Mesenchymal stem cell (in vitro differentiated cells and primary cell): Measurements from ENCODE around the gene TPBGL.

Source experiments
- DNase-seq: peaks from one replicate; pipeline ENCODE4 v3.0.0-alpha.2; 2013
- H2AFZ ChIP-seq: one replicate; pipeline ENCODE4 v1.6.1; 2013; ENCODE audit warnings: low read depth, mild to moderate bottlenecking, control low read depth, inconsistent platforms, low read length, moderate library complexity
- H2AK5ac ChIP-seq: 2 replicates; pipeline ENCODE4 v1.6.1; 2013; ENCODE audit warnings: low read length, moderate library complexity, mild to moderate bottlenecking, inconsistent platforms; ENCODE audit not compliant: severe bottlenecking
- H2BK120ac ChIP-seq: one replicate; pipeline ENCODE4 v1.6.1; 2013; ENCODE audit warnings: low read depth, mild to moderate bottlenecking, inconsistent platforms, low read length, moderate library complexity
- H2BK12ac ChIP-seq, 2 experiments: one replicate each; pipeline ENCODE4 v1.6.1; 2013; ENCODE audit warnings: inconsistent platforms in 2 of 2, low read length in 2 of 2, mild to moderate bottlenecking in 2 of 2, moderate library complexity in 2 of 2, control low read depth in 1 of 2
- H2BK15ac ChIP-seq: one replicate; pipeline ENCODE4 v1.6.1; 2013; ENCODE audit warnings: mild to moderate bottlenecking, low read depth, inconsistent platforms; ENCODE audit not compliant: poor library complexity, severe bottlenecking
- H2BK5ac ChIP-seq: 2 replicates; pipeline ENCODE4 v1.6.1; 2013; ENCODE audit warnings: low read depth, mild to moderate bottlenecking, low read length, control low read depth, inconsistent platforms; ENCODE audit not compliant: poor library complexity, severe bottlenecking
- H3K14ac ChIP-seq, 2 experiments: one replicate each; pipeline ENCODE4 v1.6.1; 2013; ENCODE audit warnings: inconsistent platforms in 2 of 2, low read length in 2 of 2, control low read depth in 1 of 2, mild to moderate bottlenecking in 1 of 2, moderate library complexity in 1 of 2
- H3K18ac ChIP-seq, 2 experiments: one replicate each; pipeline ENCODE4 v1.6.1; 2013; ENCODE audit warnings: inconsistent platforms in 2 of 2, low read length in 2 of 2, control low read depth in 1 of 2, low read depth in 1 of 2, mild to moderate bottlenecking in 1 of 2
- H3K23ac ChIP-seq, 2 experiments: one replicate each; pipeline ENCODE4 v1.6.1; 2013; ENCODE audit warnings: inconsistent platforms in 2 of 2, low read length in 2 of 2, mild to moderate bottlenecking in 2 of 2, moderate library complexity in 2 of 2, control low read depth in 1 of 2
- H3K27ac ChIP-seq: 2 replicates; pipeline ENCODE4 v1.5.1; 2013; ENCODE audit warnings: mild to moderate bottlenecking, moderate library complexity, low read length, control low read depth, inconsistent platforms; ENCODE audit not compliant: poor library complexity, severe bottlenecking
- H3K27me3 ChIP-seq, 2 experiments: 2 replicates each; pipeline versions ENCODE4 v1.6.1 to v1.7.0; 2013; ENCODE audit warnings: low read length in 2 of 2, mild to moderate bottlenecking in 2 of 2, moderate library complexity in 2 of 2, control low read depth in 1 of 2, inconsistent platforms in 1 of 2; ENCODE audit not compliant: control insufficient read depth in 1 of 2, insufficient read depth in 1 of 2
- H3K36me3 ChIP-seq, 2 experiments: 2 replicates each; pipeline versions ENCODE4 v1.6.1 to v1.7.0; 2013; ENCODE audit warnings: low read length in 2 of 2, control low read depth in 1 of 2, inconsistent platforms in 1 of 2, low read depth in 1 of 2, mild to moderate bottlenecking in 1 of 2; ENCODE audit not compliant: insufficient read depth in 2 of 2, control insufficient read depth in 1 of 2
- H3K4ac ChIP-seq, 2 experiments: one replicate each; pipeline ENCODE4 v1.6.1; 2013; ENCODE audit warnings: inconsistent platforms in 2 of 2, low read length in 2 of 2, mild to moderate bottlenecking in 2 of 2, moderate library complexity in 2 of 2, control low read depth in 1 of 2, low read depth in 1 of 2
- H3K4me1 ChIP-seq: 2 replicates; pipeline ENCODE4 v1.6.1; 2013; ENCODE audit warnings: low read depth, low read length, control low read depth; ENCODE audit not compliant: control insufficient read depth, insufficient read depth
- H3K4me2 ChIP-seq: 2 replicates; pipeline ENCODE4 v1.6.1; 2013; ENCODE audit warnings: low read length, mild to moderate bottlenecking, inconsistent platforms; ENCODE audit not compliant: poor library complexity, severe bottlenecking
- H3K4me3 ChIP-seq, 2 experiments: 2 replicates each; pipeline versions ENCODE4 v1.5.1 to v1.7.0; 2013; ENCODE audit warnings: low read length in 2 of 2, mild to moderate bottlenecking in 2 of 2, control low read depth in 1 of 2, low read depth in 1 of 2; ENCODE audit not compliant: insufficient read depth in 1 of 2
- H3K79me1 ChIP-seq: replicated peaks from 2 replicates; pipeline ENCODE4 v1.6.1; 2013; ENCODE audit warnings: mild to moderate bottlenecking, control low read depth, low read length, inconsistent platforms; ENCODE audit not compliant: poor library complexity, severe bottlenecking
- H3K9ac ChIP-seq: 2 replicates; pipeline ENCODE4 v1.7.0; 2013; ENCODE audit warnings: mild to moderate bottlenecking, low read length, moderate library complexity
- H3K9me3 ChIP-seq: 2 replicates; pipeline ENCODE4 v1.7.0; 2013; ENCODE audit warnings: mild to moderate bottlenecking, low read length; ENCODE audit not compliant: control insufficient read depth
- H4K8ac ChIP-seq: one replicate; pipeline ENCODE4 v1.6.1; 2013; ENCODE audit warnings: inconsistent platforms, mild to moderate bottlenecking, low read length, moderate library complexity
- H4K91ac ChIP-seq: one replicate; pipeline ENCODE4 v1.6.1; 2013; ENCODE audit warnings: mild to moderate bottlenecking, low read length, inconsistent platforms
- WGBS: methylation state at CpG from one replicate; pipeline ENCODE4 v1.1.7; 2013; ENCODE audit warnings: mixed read lengths; 5-methylcytosine and 5-hydroxymethylcytosine counted together

TPBGL gene

GRCh38 chr11:75254326-75254725 lies 13.8 kb downstream of the TPBGL start:
- H3K4ac ChIP-seq: no peak overlapping the region
- no peaks in the 10 kb centered on the region for H3K36me3 ChIP-seq
- no peak overlapping the region for H2BK15ac ChIP-seq
- no peak overlapping the region for H4K91ac ChIP-seq
- no peak overlapping the region for H2BK12ac ChIP-seq
- no peak overlapping the region for H2BK5ac ChIP-seq
- no peak overlapping the region for H3K14ac ChIP-seq
- H2AFZ ChIP-seq: no peak overlapping the region
- no peak overlapping the region for H2AK5ac ChIP-seq
- no peaks in the 10 kb centered on the region for H3K4me1 ChIP-seq
- H3K9me3 ChIP-seq: peaks cover 9% of the 10 kb centered on the region
- no peak overlapping the region for H3K18ac ChIP-seq
- no peak overlapping the region for H3K23ac ChIP-seq
- no peaks in the 10 kb centered on the region for H3K79me1 ChIP-seq
- no peak overlapping the region for H3K9ac ChIP-seq
- no peak overlapping the region for H2BK120ac ChIP-seq
- H3K4me2 ChIP-seq: no peak overlapping the region
- H3K4me3 ChIP-seq: no peak overlapping the region
- H3K27ac ChIP-seq: no peak overlapping the region
- no peak for DNase-seq
- H4K8ac ChIP-seq: no peak overlapping the region
- peaks cover 19 to 33% of the 10 kb centered on the region in 2 experiments for H3K27me3 ChIP-seq

- no peaks in the 10 kb centered on the region for H3K79me1 ChIP-seq
- peaks cover 4% of the 10 kb centered on the region for H3K4me1 ChIP-seq
- H3K9ac ChIP-seq: no peak overlapping the region
- H2AK5ac ChIP-seq: no peak overlapping the region
- H3K14ac ChIP-seq: peak overlapping the region in 1 of 2 experiments; percentile 85
- no peak overlapping the region for H2BK15ac ChIP-seq
- no peak overlapping the region for H3K4me2 ChIP-seq
- no peak overlapping the region for H3K18ac ChIP-seq
- no peak overlapping the region for H3K4ac ChIP-seq
- peaks cover 33 to 38% of the 10 kb centered on the region in 2 experiments for H3K27me3 ChIP-seq
- no peak for DNase-seq
- WGBS: 84% methylated on average over 8 of the region's 10 CpGs
- no peak overlapping the region for H2BK120ac ChIP-seq
- no peaks in the 10 kb centered on the region for H3K9me3 ChIP-seq
- no peak overlapping the region for H3K4me3 ChIP-seq
- H2BK12ac ChIP-seq: no peak overlapping the region
- H3K27ac ChIP-seq: no peak overlapping the region
- H4K8ac ChIP-seq: no peak overlapping the region
- H2AFZ ChIP-seq: no peak overlapping the region
- no peak overlapping the region for H4K91ac ChIP-seq
- H2BK5ac ChIP-seq: no peak overlapping the region
- H3K23ac ChIP-seq: no peak overlapping the region
- peaks cover 5 to 8% of the 10 kb centered on the region in 2 experiments for H3K36me3 ChIP-seq
These were observed 20.0 kb downstream of the TPBGL start for GRCh38 chr11:75260396-75261170.

GRCh38 chr11:75261902-75262361 lies 21.4 kb downstream of the TPBGL start:
- H3K4me2 ChIP-seq: no peak overlapping the region
- H3K27me3 ChIP-seq: peaks cover 33 to 37% of the 10 kb centered on the region in 2 experiments
- no peaks in the 10 kb centered on the region for H3K9me3 ChIP-seq
- no peak overlapping the region for H2AK5ac ChIP-seq
- no peak overlapping the region for H2BK12ac ChIP-seq
- H3K4me3 ChIP-seq: no peak overlapping the region
- H3K4ac ChIP-seq: no peak overlapping the region
- no peak overlapping the region for H3K27ac ChIP-seq
- H3K14ac ChIP-seq: no peak overlapping the region
- H3K36me3 ChIP-seq: peaks cover 15 to 19% of the 10 kb centered on the region in 2 experiments
- H3K18ac ChIP-seq: no peak overlapping the region
- no peak overlapping the region for H3K9ac ChIP-seq
- no peak for DNase-seq
- H2BK5ac ChIP-seq: no peak overlapping the region
- H2BK120ac ChIP-seq: no peak overlapping the region
- H2BK15ac ChIP-seq: peak overlapping the region; percentile 18
- no peak overlapping the region for H4K91ac ChIP-seq
- no peak overlapping the region for H2AFZ ChIP-seq
- H4K8ac ChIP-seq: no peak overlapping the region
- no peaks in the 10 kb centered on the region for H3K79me1 ChIP-seq
- WGBS: 92% methylated on average over 6 of the region's 6 CpGs
- H3K23ac ChIP-seq: no peak overlapping the region
- peaks cover 4% of the 10 kb centered on the region for H3K4me1 ChIP-seq

GRCh38 chr11:75262436-75262835 lies 21.9 kb downstream of the TPBGL start:
- Histone ChIP-seq H3K27ac (no peak overlapping the region), H3K23ac (no peak overlapping the region), H3K4me3 (no peak overlapping the region), H2BK5ac (no peak overlapping the region), H3K9me3 (no peaks in the 10 kb centered on the region), H3K36me3 (peaks cover 19 to 24% of the 10 kb centered on the region in 2 experiments), H2BK15ac (no peak overlapping the region), H3K4me2 (no peak overlapping the region), H3K18ac (no peak overlapping the region), H3K4me1 (peaks cover 4% of the 10 kb centered on the region), H2BK120ac (no peak overlapping the region), H3K14ac (no peak overlapping the region), H4K8ac (no peak overlapping the region), H3K4ac (no peak overlapping the region), H3K27me3 (peaks cover 32% of the 10 kb centered on the region in 2 experiments), H2AFZ (no peak overlapping the region), H3K79me1 (no peaks in the 10 kb centered on the region), H4K91ac (no peak overlapping the region), H2AK5ac (no peak overlapping the region), H2BK12ac (peak overlapping the region in 1 of 2 experiments; percentile 51), H3K9ac (no peak overlapping the region)
- 92% methylated on average over 4 of the region's 4 CpGs for WGBS
- DNase-seq: no peak
